CD4-positive, alpha-beta T cell treated with Interleukin-1 beta for 1 hour (primary cell): ENCODE measurements around the gene MS4A14.
"Not testable (repeated sequence)": the region's sequence is repeated elsewhere in the genome, so short reads cannot be mapped to it uniquely, and the experiment has no call there.

Source experiments
- DNase-seq, 2 donors: peaks; one replicate each; pipeline ENCODE4 v3.0.0-alpha.2; 2020 to 2022

Gene MS4A14

DNA sequence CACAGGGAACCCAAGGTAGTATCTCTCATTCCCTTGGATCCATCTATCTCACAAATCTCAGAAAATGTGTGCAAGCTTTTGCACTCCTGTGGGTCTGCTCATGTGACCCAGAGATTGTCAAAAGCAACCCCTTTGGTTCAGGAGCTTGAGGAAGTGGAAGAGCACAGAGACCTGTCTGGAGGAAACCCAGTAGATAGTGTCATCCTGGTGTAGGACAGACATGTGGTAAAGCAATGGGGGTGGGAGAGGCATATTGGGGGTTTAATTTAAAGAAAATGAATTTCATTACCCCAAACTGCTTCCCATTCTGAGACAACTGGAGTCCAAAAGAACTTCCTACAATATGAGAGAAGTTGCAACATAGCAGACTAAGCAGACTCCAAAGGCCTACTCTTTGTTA, 5.8 kb upstream of the MS4A14 start:
- DNase-seq, result no peak

GRCh38 chr11:60392361-60392760, 3.9 kb upstream of the MS4A14 start:
- no peak for DNase-seq

DNA sequence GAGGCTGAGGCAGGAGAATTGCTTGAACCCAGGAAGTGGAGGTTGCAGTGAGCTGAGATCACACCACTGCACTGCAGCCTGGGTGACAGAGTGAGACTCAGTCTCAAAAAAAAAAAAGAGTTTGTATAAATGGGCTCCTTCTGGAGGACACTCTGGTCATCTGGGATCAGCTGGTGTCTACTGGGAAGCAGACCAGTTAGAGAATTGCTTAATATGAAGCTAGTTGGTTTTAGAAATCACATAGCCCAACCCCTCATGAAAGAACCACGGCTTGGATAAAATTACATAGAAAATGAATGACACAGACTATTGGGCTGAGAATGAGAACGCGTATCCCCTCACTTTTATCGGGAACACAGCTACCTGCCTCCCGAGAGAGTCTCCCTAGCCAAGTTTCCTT, 3.2 kb upstream of the MS4A14 start:
- DNase-seq, result no peak

- DNase-seq, result no peak
Measured at GRCh38 chr11:60394666-60395380, 1.4 kb upstream of the MS4A14 start.

GRCh38 chr11:60396799-60397198, 540 bp downstream of the MS4A14 start:
- peak in 1 of 2 donors; percentile 22 for DNase-seq

DNA sequence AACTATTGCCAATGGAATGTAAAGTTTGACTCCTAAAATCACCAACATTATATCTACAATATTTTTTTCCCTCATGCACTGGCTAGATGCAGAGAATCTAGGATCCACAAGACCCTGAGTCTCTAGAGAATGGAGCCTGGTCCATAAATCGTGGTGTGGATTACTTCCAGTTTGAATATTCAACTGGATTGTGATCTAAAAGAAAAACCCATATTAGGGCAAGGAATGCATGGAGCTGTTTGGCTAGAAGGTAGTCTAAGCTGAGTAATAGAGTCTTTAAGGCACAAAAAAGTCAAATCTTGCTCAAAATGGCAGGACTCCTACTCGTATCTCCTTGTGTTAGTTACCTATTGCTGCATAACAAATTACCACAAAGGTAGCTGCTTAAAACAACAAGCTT, 23.8 kb downstream of the MS4A14 start:
- DNase-seq, result no peak

GRCh38 chr11:60422609-60423008, 26.4 kb downstream of the MS4A14 start:
- DNase-seq, result no peak

DNA sequence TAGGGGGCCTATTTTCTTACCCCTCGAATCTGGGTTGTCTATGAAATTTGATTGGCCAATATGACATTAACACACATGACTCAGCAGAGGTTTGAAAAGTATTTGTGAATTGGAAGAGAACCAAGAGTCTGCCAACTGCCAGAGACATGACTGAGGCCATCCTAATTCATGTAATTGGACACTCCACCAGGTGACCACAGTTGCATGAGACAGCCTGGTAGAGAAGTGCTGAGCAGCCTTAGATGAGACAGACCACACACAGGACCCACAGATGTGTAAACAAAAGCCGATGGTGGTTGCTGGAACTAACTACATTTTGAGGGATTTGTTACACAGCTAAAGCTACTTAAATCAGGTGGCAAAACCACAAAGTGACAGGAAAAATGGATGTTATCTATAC, 32.3 kb downstream of the MS4A14 start:
- no peak for DNase-seq

GRCh38 chr11:60429272-60429671, 33.0 kb downstream of the MS4A14 start, which contains the start of gene MS4A5:
Gene MS4A5 (plus strand): TSS chr11:60429572. CDS start chr11:60429675, 103 bp downstream.
- DNase-seq, result no peak

- DNase-seq, result no peak
Measured at GRCh38 chr11:60431251-60431650, 35.0 kb downstream of the MS4A14 start.

DNA sequence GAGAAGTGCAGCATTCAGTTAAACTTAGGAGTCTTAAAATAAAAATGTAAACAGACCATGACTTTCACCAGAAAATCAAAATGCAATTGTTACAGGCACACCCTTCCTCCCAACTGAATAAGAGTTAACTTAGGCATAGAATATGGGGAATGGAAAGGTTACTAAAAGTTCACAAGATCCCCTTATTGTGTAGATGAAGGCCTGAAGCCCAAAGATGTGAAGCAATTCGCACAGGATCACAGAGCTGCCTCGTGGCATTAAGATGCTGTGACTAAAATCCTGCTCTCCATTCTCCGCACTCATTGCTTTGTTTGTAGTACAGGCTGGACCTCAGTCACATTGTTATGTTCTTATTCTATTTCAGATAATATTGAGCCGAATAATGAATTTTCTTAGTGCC, 37.1 kb downstream of the MS4A14 start:
- DNase-seq, result no peak

- no peak for DNase-seq
Measured at GRCh38 chr11:60447070-60447469, 50.8 kb downstream of the MS4A14 start.

DNA sequence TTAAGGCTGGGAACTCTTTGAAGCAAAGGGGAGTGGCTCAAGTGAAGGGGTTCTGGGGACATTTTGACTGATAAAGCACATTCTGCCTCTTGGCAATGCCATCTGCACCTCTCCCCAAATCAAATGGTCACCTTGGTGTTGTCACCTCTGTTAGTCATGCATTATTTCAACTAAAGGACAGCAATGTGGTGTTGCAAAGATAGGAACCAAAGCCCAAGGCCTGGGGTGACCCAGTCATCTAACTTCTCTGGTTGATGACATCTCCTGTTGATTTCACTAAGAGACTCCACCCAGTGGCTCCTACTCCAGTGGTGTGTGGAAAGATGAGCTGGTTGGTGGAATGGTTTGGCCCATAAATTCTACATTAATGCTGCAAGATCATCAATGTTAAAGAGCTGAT, 51.6 kb downstream of the MS4A14 start:
- no peak for DNase-seq

- not testable (repeated sequence) for DNase-seq
Measured at GRCh38 chr11:60451185-60451584, 54.9 kb downstream of the MS4A14 start.

GRCh38 chr11:60454212-60454611, 58.0 kb downstream of the MS4A14 start:
- DNase-seq, result no peak

GRCh38 chr11:60455531-60456042, 59.3 kb downstream of the MS4A14 start, which contains the start of gene MS4A1:
Gene MS4A1 (plus strand): TSS chr11:60455847. CDS start chr11:60462375, 6,528 bp downstream.
- peak; percentile 27 to 82 for DNase-seq

GRCh38 chr11:60457576-60457975, 61.3 kb downstream of the MS4A14 start:
- peak in 1 of 2 donors; percentile 38 for DNase-seq

DNA sequence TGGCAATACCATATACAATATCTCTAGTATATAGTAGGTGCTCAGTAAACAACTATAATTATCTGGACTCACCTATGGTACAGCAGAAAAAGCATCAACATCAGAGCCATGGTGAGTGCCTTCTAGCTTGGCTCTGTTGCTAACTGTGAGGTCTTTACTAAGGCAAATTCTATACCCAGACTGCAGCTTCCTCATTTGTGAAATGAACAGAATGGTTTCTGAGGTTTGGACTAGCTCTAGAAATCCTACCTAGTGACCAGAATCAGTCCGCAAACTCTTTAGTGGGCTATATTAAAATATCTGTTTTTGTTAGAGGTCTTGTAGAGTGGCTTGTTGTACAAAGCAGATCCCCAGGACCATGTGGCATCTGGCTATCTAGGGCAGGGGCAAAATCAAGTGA, 63.1 kb downstream of the MS4A14 start:
- DNase-seq, result no peak
